Measurements from ENCODE around the gene RASAL1.

DNA sequence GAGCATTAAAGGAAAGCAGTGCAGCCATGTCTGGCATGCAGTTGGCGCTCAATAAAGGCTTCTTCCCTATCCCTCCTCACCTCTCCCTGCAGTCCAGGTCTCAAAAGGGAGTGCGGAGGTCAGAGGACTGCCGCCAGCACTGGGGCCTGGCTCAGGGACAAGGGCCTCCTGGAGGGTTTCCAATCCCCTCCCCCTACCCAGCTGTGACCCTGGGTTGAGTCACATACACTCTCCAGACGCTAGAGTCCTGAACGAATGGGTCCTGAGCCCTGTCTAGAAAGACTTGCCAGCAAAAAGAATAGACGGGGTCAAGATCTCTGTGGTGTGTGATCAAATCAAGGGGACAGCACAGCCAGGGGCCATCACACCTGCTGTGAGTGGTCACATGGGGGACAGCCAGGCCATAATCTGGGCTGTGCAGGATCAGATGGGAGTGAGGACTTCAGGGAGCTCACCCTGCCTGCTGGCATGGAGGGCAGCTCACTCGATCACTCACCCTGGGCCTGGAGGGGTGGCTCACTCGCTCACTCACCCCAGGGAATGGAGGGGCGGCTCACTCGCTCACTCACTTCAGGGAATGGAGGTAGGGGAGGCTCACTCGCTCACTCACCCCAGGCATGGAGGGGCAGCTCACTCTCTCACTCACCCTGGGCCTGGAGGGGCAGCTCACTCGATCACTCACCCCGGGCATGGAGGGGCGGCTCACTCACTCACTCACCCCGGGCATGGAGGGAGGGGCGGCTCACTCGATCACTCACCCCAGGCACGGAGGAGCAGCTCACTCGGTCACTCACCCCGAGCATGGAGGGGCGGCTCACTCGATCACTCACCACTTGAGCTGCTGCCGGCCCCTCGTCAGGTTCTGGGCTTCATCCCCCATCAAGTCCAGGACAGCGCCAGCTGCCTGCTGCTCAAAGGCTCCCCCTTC is 26.8 kb upstream of the RASAL1 start:
- TF ChIP-seq SUZ12 (IDR thresholded peaks at IDR 0.05), result no peak
- no peak for TF ChIP-seq CTBP1 (IDR thresholded peaks at IDR 0.05; ENCODE audit: borderline replicate concordance)
- TF ChIP-seq ELF4 (IDR thresholded peaks at IDR 0.05), result no peak

All from HEK293T (cell line).